Omental fat pad (tissue), 4 donors: ENCODE measurements around the gene MTA1. TPM values are rescaled to one million over a fixed set of nuclear protein-coding genes. Genes with fewer than 3 reads are reported as not detected.

Experiments
- ATAC-seq: fragments of 150-250 bp; one replicate; pipeline ENCODE4 v1.9.1; 2016; ENCODE audit warnings: mild to moderate bottlenecking, moderate library complexity; ENCODE audit not compliant: low FRiP score
- DNase-seq: peaks from one replicate; pipeline ENCODE4 v3.0.0-alpha.2; 2019; ENCODE audit warnings: low spot score
- CTCF ChIP-seq, 3 donors: fragments of 450-650 bp; IDR thresholded peaks; one replicate each; pipeline ENCODE4 v1.5.1; 2016 to 2017; ENCODE audit warnings: antibody characterized with exemption in 3 of 3, mild to moderate bottlenecking in 3 of 3, moderate library complexity in 2 of 3
- total RNA-seq, 4 donors: library from RNA; depleted of rRNA; stranded (reverse); fragments of >200 nt; gene quantifications; one replicate each; pipeline ENCODE4 v1.1.0, GENCODE V29; 2016

The MTA1 gene
- total RNA-seq, 4 donors from 2014 or later = 35.4 to 72.5 (median 59.7) TPM

DNA sequence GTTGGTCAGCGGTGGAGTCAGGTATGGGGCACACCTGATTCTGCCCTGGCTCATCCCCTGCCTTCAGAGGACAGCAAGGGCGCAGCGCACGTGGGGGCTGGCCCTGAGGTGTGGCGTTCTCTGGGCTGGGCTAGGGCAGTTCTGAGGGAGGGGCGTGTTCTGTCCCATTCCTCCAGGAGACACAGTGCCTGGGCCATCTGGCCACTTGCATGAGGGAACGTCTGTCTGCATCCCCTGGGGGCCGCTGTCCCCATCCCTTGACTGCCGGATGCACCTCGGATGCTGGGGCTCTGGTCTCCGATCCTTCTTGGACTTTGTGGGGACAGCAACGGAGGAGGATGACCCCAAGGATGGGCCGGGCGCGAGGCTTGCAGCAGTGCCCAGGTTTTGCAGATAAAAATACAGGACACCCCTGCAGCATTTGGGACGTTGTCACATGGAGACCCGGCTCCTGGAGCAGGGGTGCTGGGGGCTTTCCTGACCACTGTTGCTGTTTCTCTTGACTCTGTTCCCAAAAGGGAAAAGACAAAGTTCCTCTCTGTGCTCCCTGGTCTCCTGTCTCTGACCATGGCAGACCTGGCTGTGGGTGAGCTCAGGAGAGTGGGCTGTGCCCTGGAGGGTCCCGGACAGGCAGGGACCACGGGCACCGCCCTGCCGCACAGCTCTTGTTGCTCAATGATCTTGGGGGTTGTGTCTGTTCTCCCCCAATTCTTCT lies 6.9 kb downstream of the MTA1 start:
- TF ChIP-seq CTCF (IDR thresholded peaks at IDR 0.05) = no peak
- ATAC-seq (no peak), DNase-seq (no peak)

DNA sequence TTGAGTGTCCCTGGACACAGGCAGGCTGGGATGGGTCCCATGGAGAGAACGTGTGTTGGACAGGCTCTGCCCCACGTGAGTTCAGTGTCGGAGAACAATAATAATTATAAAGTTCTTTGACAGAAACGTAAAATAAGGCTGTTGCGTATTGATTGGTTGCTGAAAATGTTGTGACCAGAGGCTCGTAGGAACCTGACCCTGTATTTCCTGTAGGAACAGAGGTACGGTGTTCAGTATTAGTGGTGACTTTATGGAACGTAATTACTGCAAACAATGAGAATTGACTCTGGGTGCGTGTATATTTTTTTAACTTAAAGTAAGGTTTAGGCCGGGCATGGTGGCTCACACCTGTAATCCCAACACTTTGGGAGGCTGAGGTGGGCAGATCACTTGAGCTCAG lies 7.8 kb downstream of the MTA1 start:
- ATAC-seq (no peak), DNase-seq (no peak)
- TF ChIP-seq CTCF (IDR thresholded peaks at IDR 0.05) = no peak

DNA sequence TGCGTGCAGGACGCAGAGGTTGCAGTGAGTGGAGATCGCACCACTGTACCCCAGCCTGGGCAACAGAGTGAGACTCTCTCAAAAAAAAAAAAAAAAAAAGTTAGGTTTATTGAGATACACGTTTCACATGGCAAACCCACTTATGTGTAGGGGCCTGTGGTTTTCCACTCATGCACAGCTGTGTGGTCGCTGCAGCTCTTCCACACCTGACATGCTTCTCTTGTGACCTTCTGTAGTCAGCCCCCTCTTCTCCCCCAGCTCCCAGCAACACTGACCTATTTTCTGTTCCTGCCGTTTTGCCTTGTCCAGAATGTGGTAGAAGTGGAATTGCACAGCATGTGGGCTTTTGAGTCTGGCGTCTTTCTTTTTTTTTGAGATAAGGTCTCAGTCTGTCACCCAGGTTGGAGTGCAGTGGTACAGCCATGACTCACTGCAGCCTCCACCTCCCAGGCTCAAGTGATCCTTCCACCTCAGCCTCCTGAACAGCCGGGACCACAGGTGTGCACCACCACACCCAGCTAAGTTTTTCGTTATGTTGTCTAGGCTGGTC lies 8.4 kb downstream of the MTA1 start:
- no peak for DNase-seq
- ATAC-seq = no peak
- TF ChIP-seq CTCF (IDR thresholded peaks at IDR 0.05) = no peak

DNA sequence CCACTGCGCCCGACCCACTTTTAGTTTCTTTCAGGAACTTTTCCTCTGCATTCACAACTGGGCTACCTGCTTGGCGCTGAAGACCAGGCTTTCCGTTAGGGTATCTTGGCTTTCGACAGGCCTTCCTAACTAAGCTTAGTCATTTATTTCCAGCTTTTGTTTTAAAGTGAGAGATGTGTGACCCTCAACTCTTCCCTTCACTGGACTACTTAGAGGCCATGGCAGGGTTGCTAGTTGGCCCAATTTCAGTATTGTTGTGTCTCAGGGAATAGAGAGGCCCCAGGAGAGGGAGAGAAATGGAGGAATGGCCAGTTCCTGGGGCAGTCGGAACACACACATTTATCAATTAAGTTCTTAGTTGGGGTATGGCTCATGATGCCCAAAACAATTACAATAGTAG lies 10.4 kb downstream of the MTA1 start:
- no peak for DNase-seq
- ATAC-seq = peak; percentile 33
- no peak for TF ChIP-seq CTCF (IDR thresholded peaks at IDR 0.05)

- TF ChIP-seq CTCF (IDR thresholded peaks at IDR 0.05) = no peak
- DNase-seq = no peak
- ATAC-seq = peak; percentile 67
Observed at GRCh38 chr14:105430565-105430964, 10.9 kb downstream of the MTA1 start.

DNA sequence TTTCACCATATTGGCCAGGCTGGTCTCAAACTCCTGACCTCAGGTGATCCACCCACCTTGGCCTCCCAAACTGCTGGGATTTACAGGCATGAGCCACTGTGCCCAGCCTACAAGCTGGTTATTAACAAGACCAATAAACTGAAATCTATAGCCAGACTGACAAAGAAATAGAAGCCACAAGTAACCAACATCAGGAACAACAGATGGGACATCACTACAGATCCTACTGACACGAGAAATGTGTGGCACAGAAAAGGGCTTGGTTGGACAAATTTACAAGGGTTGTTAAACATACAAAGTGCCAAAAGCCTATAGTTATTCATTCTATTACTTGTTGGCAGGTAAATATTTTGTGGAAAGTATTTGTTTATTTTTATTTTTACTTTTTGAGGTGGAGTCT lies 11.6 kb downstream of the MTA1 start:
- ATAC-seq = no peak
- DNase-seq = no peak
- TF ChIP-seq CTCF (IDR thresholded peaks at IDR 0.05) = no peak

- no peak for TF ChIP-seq CTCF (IDR thresholded peaks at IDR 0.05)
- no peak for DNase-seq
- no peak for ATAC-seq
Observed at GRCh38 chr14:105432657-105433056, 13.0 kb downstream of the MTA1 start.
